ENCODE results near the gene SERTAD1. TPM values are rescaled to one million over a fixed set of nuclear protein-coding genes. Genes with fewer than 3 reads are reported as not detected.

SERTAD1 gene
- total and polyA plus RNA-seq, 2 of the 8 experiments (the other 6 are each of a cell fraction or from before 2014, with no cell fraction given): 5.4 to 6.6 TPM

GRCh38 chr19:40411958-40412499 is 13.8 kb downstream of the SERTAD1 start (continued):
- TF ChIP-seq CHD7 (IDR thresholded peaks at IDR 0.05; ENCODE audit: insufficient replicate concordance, low read length): no peak
- TF ChIP-seq SAP30 (IDR thresholded peaks at IDR 0.05; ENCODE audit: insufficient read depth, insufficient replicate concordance, low read length): no peak
- TF ChIP-seq KDM1A (IDR thresholded peaks at IDR 0.05; ENCODE audit: borderline replicate concordance, low read length): peak; percentile 59; the same call in 1 of the 2 replicates
- no peak for TF ChIP-seq SIRT6 (IDR thresholded peaks at IDR 0.05; ENCODE audit: low read length)
- TF ChIP-seq GABPA (IDR thresholded peaks at IDR 0.05; ENCODE audit: borderline replicate concordance, insufficient read depth, low read length): no peak
